Kidney (tissue), 14 donors: ENCODE results near the gene DLGAP1. TPM values are rescaled to one million over a fixed set of nuclear protein-coding genes. Genes with fewer than 3 reads are reported as not detected.

Experiments used
- DNase-seq, 5 donors: peaks; one replicate each; pipeline ENCODE4 v3.0.0-alpha.2; 2013 to 2020
- FAIRE-seq: peaks from 2 replicates; lab custom pipeline; 2012; peaks lifted over from hg19 to GRCh38; lab: Jason Lieb, UNC
- H3K27ac ChIP-seq, 2 donors: one replicate each; pipeline ENCODE4 v1.7.0; 2013; ENCODE audit warnings: low read depth in 2 of 2, low read length in 2 of 2, inconsistent platforms in 1 of 2
- H3K27me3 ChIP-seq: one replicate; pipeline ENCODE4 v1.7.1; 2013; ENCODE audit warnings: low read length, inconsistent platforms; ENCODE audit not compliant: control insufficient read depth, insufficient read depth
- H3K36me3 ChIP-seq, 3 donors: one replicate each; pipeline versions ENCODE4 v1.7.0 to v1.7.1; 2013; ENCODE audit warnings: low read length in 3 of 3, control low read depth in 1 of 3, inconsistent platforms in 1 of 3; ENCODE audit not compliant: insufficient read depth in 3 of 3, control insufficient read depth in 2 of 3
- H3K4me1 ChIP-seq, 3 donors: one replicate each; pipeline versions ENCODE4 v1.7.0 to v1.7.1; 2013; ENCODE audit warnings: low read length in 3 of 3, inconsistent platforms in 1 of 3, low read depth in 1 of 3; ENCODE audit not compliant: control insufficient read depth in 2 of 3, insufficient read depth in 2 of 3
- H3K4me3 ChIP-seq, 3 donors: one replicate each; pipeline versions ENCODE4 v1.7.0 to v1.8.1; 2013; ENCODE audit warnings: low read length in 3 of 3, control low read depth in 1 of 3, inconsistent platforms in 1 of 3
- H3K9ac ChIP-seq, 3 donors: one replicate each; pipeline versions ENCODE4 v1.7.0 to v1.7.1; 2013; ENCODE audit warnings: low read length in 3 of 3, control low read depth in 1 of 3, inconsistent platforms in 1 of 3
- H3K9me3 ChIP-seq, 3 donors: one replicate each; pipeline versions ENCODE4 v1.7.0 to v1.7.1; 2013; ENCODE audit warnings: low read length in 3 of 3, control low read depth in 1 of 3, inconsistent platforms in 1 of 3; ENCODE audit not compliant: control insufficient read depth in 2 of 3, insufficient read depth in 1 of 3
- CTCF ChIP-seq: IDR thresholded peaks from 3 replicates; pipeline ENCODE4 v1.5.1; 2012; ENCODE audit warnings: mild to moderate bottlenecking, moderate library complexity, borderline replicate concordance; ENCODE audit not compliant: insufficient read depth; ENCODE audit errors: extremely low read depth
- intact Hi-C: fragments of 100-400 bp; cut with DNase I; formaldehyde crosslinking; loops from one replicate; pipeline ENCODE4 v1.11.1; 2022
- polyA plus RNA-seq: library from polyadenylated mRNA; stranded (reverse); fragments of 350-450 nt; fragmentation: Illumina TruSeq; extraction: RNeasy Lipid Tissue Mini Kit (QIAGEN cat#74804); gene quantifications from one replicate; pipeline ENCODE4 v1.2.3, GENCODE V29; 2014; ENCODE audit warnings: low read depth, low replicate concordance; ENCODE audit not compliant: insufficient read depth
- total RNA-seq: library from RNA; stranded (reverse); fragmentation: NEBNext Ultra II Directional; extraction: Animal tissue kit (Norgen Biotek cat#: 25700); gene quantifications from one replicate; pipeline ENCODE4 v1.2.1, GENCODE V29; 2021
- donor health status: control.
- donor health status: control.
- donor health status: control.
- donor health status: control.
- donor health status: control.
- donor health status: DM: yes; HTN: yes; CAD: no.
- donor health status: Normal renal cell carcinoma (clear cell type).

Gene DLGAP1
- total and polyA plus RNA-seq, 2 donors from 2014 or later, result 1.2 to 32.8 TPM

GRCh38 chr18:4267641-4268040 lies 187.5 kb downstream of the DLGAP1 start:
- H3K27me3 ChIP-seq, result no peaks in the 10 kb centered on the region
- H3K4me3 ChIP-seq, result no peak overlapping the region
- DNase-seq (no peak), FAIRE-seq (no peak)
- no peak overlapping the region for H3K9ac ChIP-seq
- H3K36me3 ChIP-seq, result no peaks in the 10 kb centered on the region
- intact Hi-C loops, result no loop called here
- H3K9me3 ChIP-seq, result no peaks in the 10 kb centered on the region
- no peak for TF ChIP-seq CTCF
- H3K4me1 ChIP-seq, result no peaks in the 10 kb centered on the region
- no peak overlapping the region for H3K27ac ChIP-seq

DNA sequence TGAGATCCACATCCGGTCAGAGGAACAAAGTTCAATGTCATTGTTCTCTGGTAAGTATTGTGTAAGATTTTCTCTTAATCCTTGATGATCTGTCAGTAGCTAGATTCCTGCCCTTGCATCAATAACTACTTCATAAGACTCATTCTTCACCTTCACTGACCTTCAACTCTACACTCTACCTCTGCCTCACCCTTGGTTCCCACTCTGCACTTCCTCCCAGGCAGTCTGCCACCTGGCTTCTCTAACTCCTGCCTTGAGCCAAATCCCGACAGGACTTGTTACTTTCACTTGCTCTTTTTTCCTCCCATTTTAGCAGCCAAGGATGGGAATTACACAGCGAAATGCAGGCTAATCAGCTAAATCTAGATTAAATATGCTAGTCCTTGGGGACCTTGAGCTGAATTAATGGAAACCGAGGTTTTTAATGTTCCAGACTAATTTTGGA lies 190.7 kb downstream of the DLGAP1 start:
- FAIRE-seq, result no peak
- Histone ChIP-seq H3K4me1 (no peaks in the 10 kb centered on the region), H3K27me3 (no peaks in the 10 kb centered on the region), H3K9me3 (peaks cover 0 to under 1% (median 0%) of the 10 kb centered on the region in 3 donors), H3K27ac (no peak overlapping the region), H3K4me3 (no peak overlapping the region), H3K9ac (no peak overlapping the region), H3K36me3 (no peaks in the 10 kb centered on the region)
- DNase-seq, result peak in 1 of 5 donors; percentile 22
- intact Hi-C loops, result no loop called here
- no peak for TF ChIP-seq CTCF

DNA sequence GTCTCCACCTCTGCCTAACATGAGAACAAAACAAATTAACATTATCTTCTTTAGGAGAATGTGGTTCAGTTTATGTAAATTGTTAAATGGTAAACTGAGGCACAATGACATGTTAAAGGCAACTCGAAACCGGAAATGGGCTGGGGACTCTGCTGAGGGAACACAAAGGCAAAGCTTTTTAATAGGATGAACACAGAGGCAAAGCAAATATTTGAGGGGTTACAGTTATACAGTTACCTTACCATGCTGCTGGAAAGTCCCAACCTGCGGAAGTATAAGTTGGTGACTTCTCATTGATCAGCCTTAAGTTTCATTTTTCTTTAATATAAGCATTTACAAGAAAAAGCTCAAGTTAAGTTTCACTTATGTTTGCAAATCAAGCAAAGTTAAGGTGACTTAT lies 195.0 kb downstream of the DLGAP1 start:
- H3K27ac ChIP-seq, result no peak overlapping the region
- peaks cover 0 to 2% (median 0%) of the 10 kb centered on the region in 3 donors for H3K9me3 ChIP-seq
- no peaks in the 10 kb centered on the region for H3K27me3 ChIP-seq
- H3K4me3 ChIP-seq, result no peak overlapping the region
- no peak overlapping the region for H3K9ac ChIP-seq
- no peaks in the 10 kb centered on the region for H3K36me3 ChIP-seq
- no peak for TF ChIP-seq CTCF
- DNase-seq, result no peak
- FAIRE-seq, result no peak
- H3K4me1 ChIP-seq, result no peaks in the 10 kb centered on the region
- intact Hi-C loops, result no loop called here

DNA sequence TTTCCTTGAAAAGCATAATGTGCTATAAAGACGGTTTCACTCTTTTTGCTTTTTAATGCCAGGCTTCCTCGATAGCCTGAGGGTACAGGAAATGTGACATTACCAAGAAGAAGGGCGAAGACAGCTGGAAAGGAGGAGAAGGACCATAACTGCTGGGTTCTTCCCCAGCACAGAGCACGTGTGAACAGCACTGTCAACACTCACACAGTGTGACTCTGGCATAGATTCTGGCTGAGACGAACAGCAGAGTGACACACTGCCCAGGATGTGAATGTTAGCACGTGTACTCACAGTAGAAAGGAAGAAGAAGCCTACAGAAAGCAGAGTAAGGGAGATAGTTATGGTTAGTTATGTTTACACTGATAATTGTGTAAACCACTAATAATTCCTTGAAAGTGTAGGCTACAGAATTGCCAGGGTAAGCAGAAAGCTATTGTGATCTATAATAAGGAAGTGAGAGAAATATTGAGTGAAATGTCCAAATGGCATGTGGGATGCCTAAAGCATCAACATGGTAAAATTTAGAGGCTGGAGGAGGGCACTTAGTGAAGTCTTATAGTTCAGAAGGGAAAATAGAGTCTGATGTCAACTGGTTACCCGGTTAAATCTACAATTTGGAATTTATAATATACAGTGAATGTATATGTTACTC lies 198.2 kb downstream of the DLGAP1 start:
- TF ChIP-seq CTCF, result no peak
- Histone ChIP-seq H3K9me3 (peaks cover 0 to 2% (median 0%) of the 10 kb centered on the region in 3 donors), H3K9ac (no peak overlapping the region), H3K4me1 (no peaks in the 10 kb centered on the region), H3K27me3 (no peaks in the 10 kb centered on the region), H3K36me3 (no peaks in the 10 kb centered on the region), H3K4me3 (no peak overlapping the region), H3K27ac (no peak overlapping the region)
- intact Hi-C loops, result no loop called here
- DNase-seq (no peak), FAIRE-seq (no peak)
